Keratinocyte (primary cell): ENCODE measurements around the gene ALDH3A2.
A peak's percentile ranks its signal among the peaks of the same experiment; 100 is the strongest.

ENCODE experiments used
- CTCF ChIP-seq, 3 experiments: IDR thresholded peaks in 1 of 3; conservative IDR thresholded peaks in 1 of 3; optimal IDR thresholded peaks in 1 of 3; 2 replicates in 2 of 3; 3 replicates in 1 of 3; pipeline versions ENCODE3 to v1.5.1; 2011; ENCODE audit warnings: low read length in 3 of 3, mild to moderate bottlenecking in 3 of 3, moderate library complexity in 2 of 3, control low read depth in 1 of 3, inconsistent platforms in 1 of 3; ENCODE audit not compliant: insufficient read depth in 2 of 3; ENCODE audit errors: extremely low read depth in 1 of 3
- EZH2 ChIP-seq: IDR thresholded peaks from one replicate; pipeline ENCODE4 v1.6.1; 2012; ENCODE audit warnings: inconsistent platforms, mild to moderate bottlenecking, low read length, moderate library complexity

GRCh38 chr17:19719355-19720209 lies 71.0 kb downstream of the ALDH3A2 start:
- TF ChIP-seq CTCF (optimal IDR thresholded peaks at IDR 0.05 in 1 of 3, IDR thresholded peaks at IDR 0.05 in 1 of 3, conservative IDR thresholded peaks at IDR 0.05 in 1 of 3; ENCODE audit: extremely low read depth in 1 of 3, insufficient read depth in 2 of 3, low read length in 3 of 3) (peak in 1 of 3 experiments; percentile 67), EZH2 (no peak)
